HEK293 (cell line): ENCODE results near the gene EFCAB8.

Experiments used
- CTCF ChIA-PET: fragments of 350-600 bp; formaldehyde crosslinking; extraction: SDS; loops from one replicate; lab custom pipeline; 2021; ENCODE audit warnings: antibody characterized with exemption; lab: Yijun Ruan, JAX
- POLR2A ChIA-PET: fragments of 300-600 bp; formaldehyde crosslinking; extraction: SDS; loops from one replicate; lab custom pipeline; 2020; ENCODE audit warnings: antibody characterized with exemption, inconsistent platforms; lab: Yijun Ruan, JAX
- H3K27ac ChIP-seq: fragments of 200-500 bp; sonication (Bioruptor generic); 2 replicates; pipeline ENCODE4 v1.5.1; 2014; ENCODE audit warnings: low read depth, low read length, control low read depth, inconsistent platforms; ENCODE audit errors: extremely low read depth
- H3K36me3 ChIP-seq, 2 experiments: fragments of 200-500 bp in 1 of 2; sonication (Bioruptor generic) in 1 of 2; 1 replicate in 1 of 2; 2 replicates in 1 of 2; pipeline ENCODE4 v1.5.1; 2014 to 2017; ENCODE audit warnings: inconsistent platforms in 2 of 2, low read length in 2 of 2; ENCODE audit not compliant: control insufficient read depth in 2 of 2, insufficient read depth in 1 of 2
- H3K4me1 ChIP-seq: fragments of 200-500 bp; sonication (Bioruptor generic); 2 replicates; pipeline ENCODE4 v1.5.1; 2014; ENCODE audit warnings: mild to moderate bottlenecking, low read length, inconsistent platforms; ENCODE audit not compliant: control insufficient read depth, insufficient read depth
- H3K4me3 ChIP-seq: 2 replicates; pipeline ENCODE4 v1.5.1; 2011; ENCODE audit warnings: low read depth, mild to moderate bottlenecking, control low read depth, low read length, moderate library complexity
- H3K9me3 ChIP-seq: fragments of 200-500 bp; sonication (Bioruptor generic); 2 replicates; pipeline ENCODE4 v1.5.1; 2014; ENCODE audit warnings: low read depth, low read length, inconsistent platforms; ENCODE audit not compliant: control insufficient read depth, insufficient read depth
- AEBP2 ChIP-seq: fragments of 450-650 bp; formaldehyde crosslinking; IDR thresholded peaks from 2 replicates; pipeline ENCODE4 v1.5.1; 2016; ENCODE audit warnings: missing biosample characterization, missing genetic modification characterization, borderline replicate concordance
- KLF17 ChIP-seq: fragments of 450-650 bp; formaldehyde crosslinking; IDR thresholded peaks from 2 replicates; pipeline ENCODE4 v1.5.1; 2016; ENCODE audit warnings: missing biosample characterization, missing genetic modification characterization
- MEIS1 ChIP-seq: sonication (generic); formaldehyde crosslinking; IDR thresholded peaks from 2 replicates; pipeline ENCODE4 v1.8.1; 2022; ENCODE audit warnings: missing genetic modification reagents, mild to moderate bottlenecking, borderline replicate concordance
- PRDM10 ChIP-seq: fragments of 450-650 bp; formaldehyde crosslinking; IDR thresholded peaks from 2 replicates; pipeline ENCODE4 v1.5.1; 2016; ENCODE audit warnings: missing biosample characterization, missing genetic modification characterization
- RBAK ChIP-seq: fragments of 450-650 bp; formaldehyde crosslinking; IDR thresholded peaks from 2 replicates; pipeline ENCODE4 v1.5.1; 2016; ENCODE audit warnings: missing biosample characterization, missing genetic modification characterization
- TRIM28 ChIP-seq: IDR thresholded peaks from 2 replicates; pipeline ENCODE4 v1.6.1; 2011; ENCODE audit warnings: low read length, control low read depth, borderline replicate concordance
- ZBTB17 ChIP-seq: fragments of 450-650 bp; formaldehyde crosslinking; IDR thresholded peaks from 2 replicates; pipeline ENCODE4 v1.5.1; 2016; ENCODE audit warnings: missing biosample characterization, missing genetic modification characterization
- ZBTB20 ChIP-seq: fragments of 450-650 bp; formaldehyde crosslinking; IDR thresholded peaks from 2 replicates; pipeline ENCODE4 v1.5.1; 2016; ENCODE audit warnings: missing biosample characterization, missing genetic modification characterization
- ZFP37 ChIP-seq: fragments of 450-650 bp; formaldehyde crosslinking; IDR thresholded peaks from 2 replicates; pipeline ENCODE4 v1.5.1; 2016; ENCODE audit warnings: missing biosample characterization, missing genetic modification characterization
- ZNF132 ChIP-seq: fragments of 450-650 bp; formaldehyde crosslinking; IDR thresholded peaks from 2 replicates; pipeline ENCODE4 v1.5.1; 2017; ENCODE audit warnings: missing biosample characterization, missing genetic modification characterization, borderline replicate concordance
- ZNF133 ChIP-seq: fragments of 450-650 bp; formaldehyde crosslinking; IDR thresholded peaks from 2 replicates; pipeline ENCODE4 v1.5.1; 2016; ENCODE audit warnings: missing biosample characterization, missing genetic modification characterization
- ZNF184 ChIP-seq: fragments of 450-650 bp; IDR thresholded peaks from 2 replicates; pipeline ENCODE4 v1.5.1; 2018; ENCODE audit warnings: missing biosample characterization, mild to moderate bottlenecking, missing genetic modification characterization
- ZNF324 ChIP-seq: fragments of 450-650 bp; formaldehyde crosslinking; IDR thresholded peaks from 2 replicates; pipeline ENCODE4 v1.5.1; 2016; ENCODE audit warnings: missing biosample characterization, missing genetic modification characterization
- ZNF404 ChIP-seq: fragments of 450-650 bp; formaldehyde crosslinking; IDR thresholded peaks from 2 replicates; pipeline ENCODE4 v1.5.1; 2017; ENCODE audit warnings: missing biosample characterization, missing genetic modification characterization
- ZNF473 ChIP-seq: fragments of 450-650 bp; formaldehyde crosslinking; IDR thresholded peaks from 2 replicates; pipeline ENCODE4 v1.5.1; 2017; ENCODE audit warnings: missing biosample characterization, missing genetic modification characterization
- ZNF488 ChIP-seq: fragments of 450-650 bp; formaldehyde crosslinking; IDR thresholded peaks from 2 replicates; pipeline ENCODE4 v1.5.1; 2016; ENCODE audit warnings: missing biosample characterization, missing genetic modification characterization
- ZNF514 ChIP-seq: fragments of 450-650 bp; formaldehyde crosslinking; IDR thresholded peaks from 2 replicates; pipeline ENCODE4 v1.5.1; 2016; ENCODE audit warnings: missing biosample characterization, missing genetic modification characterization
- ZNF521 ChIP-seq: fragments of 450-650 bp; formaldehyde crosslinking; IDR thresholded peaks from 2 replicates; pipeline ENCODE4 v1.5.1; 2017; ENCODE audit warnings: missing biosample characterization, mild to moderate bottlenecking, missing genetic modification characterization
- ZNF530 ChIP-seq: fragments of 450-650 bp; formaldehyde crosslinking; IDR thresholded peaks from 2 replicates; pipeline ENCODE4 v1.5.1; 2016; ENCODE audit warnings: low read depth, missing biosample characterization, missing genetic modification characterization
- ZNF670 ChIP-seq: fragments of 450-650 bp; formaldehyde crosslinking; IDR thresholded peaks from 2 replicates; pipeline ENCODE4 v1.5.1; 2016; ENCODE audit warnings: missing biosample characterization, missing genetic modification characterization, low read depth
- ZNF701 ChIP-seq: fragments of 450-650 bp; formaldehyde crosslinking; IDR thresholded peaks from 2 replicates; pipeline ENCODE4 v1.5.1; 2016; ENCODE audit warnings: missing biosample characterization, missing genetic modification characterization
- ZNF768 ChIP-seq: fragments of 450-650 bp; formaldehyde crosslinking; IDR thresholded peaks from 2 replicates; pipeline ENCODE4 v1.5.1; 2018; ENCODE audit warnings: missing biosample characterization, mild to moderate bottlenecking, missing genetic modification characterization
- ZNF785 ChIP-seq: fragments of 450-650 bp; formaldehyde crosslinking; IDR thresholded peaks from 2 replicates; pipeline ENCODE4 v1.5.1; 2016; ENCODE audit warnings: missing biosample characterization, missing genetic modification characterization
- ZSCAN4 ChIP-seq: fragments of 450-650 bp; formaldehyde crosslinking; IDR thresholded peaks from 2 replicates; pipeline ENCODE4 v1.5.1; 2017; ENCODE audit warnings: missing biosample characterization, missing genetic modification characterization

The EFCAB8 gene

GRCh38 chr20:32920530-32921298 is 62.0 kb downstream of the EFCAB8 start (continued):
- peak; percentile 52; the same call in 1 of the 2 replicates for TF ChIP-seq PRDM10 (tag by site-specific recombination)

GRCh38 chr20:32922466-32922865 is 63.7 kb downstream of the EFCAB8 start:
- H3K4me3 ChIP-seq: no peak overlapping the region
- no peak overlapping the region for H3K27ac ChIP-seq
- no peaks in the 10 kb centered on the region for H3K36me3 ChIP-seq
- no peak for TF ChIP-seq KLF17 (tag by site-specific recombination)
- TF ChIP-seq ZNF521 (tag by site-specific recombination): no peak
- TF ChIP-seq MEIS1 (CRISPR knock-in tag): no peak
- TF ChIP-seq RBAK (tag by site-specific recombination): no peak
- no peak for TF ChIP-seq ZNF785 (tag by site-specific recombination)
- no peak for TF ChIP-seq AEBP2 (tag by site-specific recombination)
- no peak for TF ChIP-seq ZNF488 (tag by site-specific recombination)
- TF ChIP-seq ZNF133: no peak
- no peak for TF ChIP-seq ZNF701 (tag by site-specific recombination)
- TF ChIP-seq ZNF670 (tag by site-specific recombination): no peak
- TF ChIP-seq ZFP37 (tag by site-specific recombination): no peak
- TF ChIP-seq ZBTB20 (tag by site-specific recombination): no peak
- TF ChIP-seq ZNF768 (tag by site-specific recombination): no peak
- no peak for TF ChIP-seq ZNF473 (tag by site-specific recombination)
- no peak for TF ChIP-seq ZNF404 (tag by site-specific recombination)
- no peaks in the 10 kb centered on the region for H3K4me1 ChIP-seq
- CTCF ChIA-PET: interaction anchor here (1.6 kb wide), 1 partner anchor 16 kb away, joined by 5 read pairs; no protein-coding TSS in a partner anchor
- H3K9me3 ChIP-seq: no peaks in the 10 kb centered on the region
- POLR2A ChIA-PET: no interaction called here

GRCh38 chr20:32924781-32925180 is 66.1 kb downstream of the EFCAB8 start:
- ChIA-PET POLR2A (no interaction called here), CTCF (interaction anchor here (0.9 kb wide), 1 partner anchor 23 kb away, joined by 3 read pairs; no protein-coding TSS in a partner anchor)
- Histone ChIP-seq H3K27ac (no peak overlapping the region), H3K4me3 (no peak overlapping the region), H3K36me3 (no peaks in the 10 kb centered on the region), H3K4me1 (no peaks in the 10 kb centered on the region), H3K9me3 (no peaks in the 10 kb centered on the region)
- TF ChIP-seq ZBTB17 (tag by site-specific recombination) (no peak), ZNF530 (tag by site-specific recombination) (no peak), TRIM28 (no peak), ZNF488 (tag by site-specific recombination) (no peak), ZNF514 (tag by site-specific recombination) (no peak), ZNF132 (tag by site-specific recombination) (no peak), ZNF324 (tag by site-specific recombination) (no peak), ZNF133 (no peak), ZNF184 (tag by site-specific recombination) (no peak), ZNF473 (tag by site-specific recombination) (no peak), ZSCAN4 (no peak)
